ENCODE results near the gene GBA2.

GBA2 gene

DNA sequence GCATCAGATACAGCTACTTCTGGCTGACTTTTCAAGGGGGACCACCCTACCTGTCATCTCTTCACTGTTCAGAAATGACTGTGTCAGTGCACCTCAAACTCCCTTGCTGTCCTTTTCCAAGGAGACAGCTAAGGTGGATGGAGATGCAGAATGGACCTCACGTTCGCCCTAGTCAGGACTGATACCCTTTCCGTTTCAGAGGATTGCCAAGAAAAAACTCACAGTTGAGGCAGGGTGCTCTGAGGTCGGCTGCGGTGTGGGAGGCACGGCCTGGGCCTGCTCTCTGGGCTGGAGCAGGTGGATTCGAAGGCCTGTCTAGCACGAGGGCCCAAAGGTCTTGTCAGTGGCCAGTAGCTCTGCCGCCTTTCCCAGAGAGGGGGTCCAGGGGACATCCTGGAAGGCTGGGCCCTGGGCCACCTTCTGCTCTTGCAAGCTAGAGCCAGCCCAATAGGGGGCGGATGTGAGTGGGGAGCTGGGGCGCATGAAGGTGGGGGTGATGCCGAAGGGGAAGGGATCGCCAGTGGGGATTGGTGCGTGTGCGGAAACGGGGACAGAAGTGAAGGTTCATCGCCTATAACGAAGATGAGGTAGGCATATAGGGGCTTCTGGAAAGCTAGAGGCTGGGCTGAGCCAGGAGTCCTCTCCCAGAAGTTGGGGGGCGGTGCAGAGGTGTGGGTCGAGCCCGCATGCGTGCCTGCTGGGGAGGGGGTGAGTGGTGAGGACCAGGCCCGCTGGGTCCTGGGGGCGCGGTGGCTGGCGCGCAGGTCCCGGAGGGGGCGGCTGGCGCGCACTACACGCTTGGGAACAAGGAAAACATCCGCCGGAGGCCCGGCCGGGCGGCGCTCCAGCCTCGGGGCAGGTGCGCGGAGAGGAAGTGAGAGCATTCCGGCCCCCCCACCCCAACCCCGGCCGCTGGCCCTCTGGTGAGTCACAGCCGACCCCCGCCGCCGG is 7.5 kb upstream of the GBA2 start:
- peak overlapping the region; percentile 41 for H3K4me3 ChIP-seq (ENCODE audit: low read depth, low read length)
- no peak for DNase-seq (ENCODE audit: low read depth, low spot score)
- ChIA-PET POLR2A (no interaction called here), CTCF (interaction anchor here (0.7 to 2.7 kb wide), 13 partner anchors 8 to 78 kb away, joined by 3 to 12 read pairs (median 3); no protein-coding TSS in a partner anchor)
- peak; percentile 53 for TF ChIP-seq CTCF (IDR thresholded peaks at IDR 0.05; ENCODE audit: insufficient read depth, low read length, missing control alignments)

DNA sequence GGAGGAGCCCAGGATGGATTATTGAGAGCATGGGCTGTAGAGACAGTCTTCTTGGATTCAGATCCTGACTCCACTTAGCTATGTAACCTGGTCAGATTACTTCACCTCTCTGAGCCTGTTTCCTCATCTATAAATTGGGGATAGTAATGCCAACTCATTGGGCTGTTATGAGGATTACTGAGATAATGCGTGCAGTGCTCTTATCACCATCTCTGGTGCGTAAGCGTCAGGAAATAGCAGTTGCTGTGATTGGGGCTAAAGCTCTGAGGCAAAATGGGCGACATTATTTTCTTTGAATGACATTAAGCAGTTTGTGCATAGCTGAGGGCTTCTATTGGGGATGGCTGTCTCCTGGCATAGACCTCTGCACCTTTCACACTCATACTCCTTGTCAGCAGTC is 6.0 kb upstream of the GBA2 start:
- ChIA-PET CTCF (interaction anchor here (0.9 to 2.0 kb wide), 2 partner anchors 16 to 19 kb away, joined by 3 to 7 read pairs; no protein-coding TSS in a partner anchor), POLR2A (interaction anchor here (0.6 kb wide), 1 partner anchor 68 kb away, joined by 4 read pairs; no protein-coding TSS in a partner anchor)
- TF ChIP-seq CTCF (IDR thresholded peaks at IDR 0.05; ENCODE audit: insufficient read depth, low read length, missing control alignments): no peak
- no peak overlapping the region for H3K4me3 ChIP-seq (ENCODE audit: low read depth, low read length)
- DNase-seq (ENCODE audit: low read depth, low spot score): no peak

DNA sequence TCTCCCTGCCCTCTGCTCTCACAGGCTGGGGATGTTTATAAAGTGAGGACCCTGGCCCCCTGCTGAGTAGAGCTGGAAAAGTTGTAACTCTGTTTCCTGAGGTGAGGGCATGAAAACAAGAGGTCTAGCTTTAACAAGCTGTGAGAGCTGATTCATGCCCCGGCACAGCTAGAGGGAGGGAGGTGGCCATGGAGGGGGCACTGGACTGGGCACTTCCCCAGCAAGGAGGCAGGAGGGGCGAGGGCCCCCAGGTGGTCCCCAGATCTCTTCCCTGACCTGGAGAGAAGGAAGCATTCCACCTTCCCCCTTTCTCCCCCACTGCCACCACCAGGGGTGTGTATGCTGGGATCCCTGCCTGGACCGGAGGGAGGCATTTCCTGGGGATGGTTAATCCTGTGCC is 5.2 kb upstream of the GBA2 start, which contains the start of gene MSMP:
TSS of gene MSMP (minus strand) at position 13 of the 400 bp plus-strand sequence. CDS start 147 bp downstream, outside the sequence.
- no peak for DNase-seq (ENCODE audit: low read depth, low spot score)
- H3K4me3 ChIP-seq (ENCODE audit: low read depth, low read length): no peak within 1 kb of the TSS
- CTCF ChIA-PET: interaction anchor here (0.7 to 0.9 kb wide), 2 partner anchors 8 to 71 kb away, joined by 3 to 4 read pairs; no protein-coding TSS in a partner anchor
- POLR2A ChIA-PET: no interaction called here
- TF ChIP-seq CTCF (IDR thresholded peaks at IDR 0.05; ENCODE audit: insufficient read depth, low read length, missing control alignments): no peak

- no peak for TF ChIP-seq CTCF (IDR thresholded peaks at IDR 0.05; ENCODE audit: insufficient read depth, low read length, missing control alignments)
- no peak for DNase-seq (ENCODE audit: low read depth, low spot score)
- H3K4me3 ChIP-seq (ENCODE audit: low read depth, low read length): no peak overlapping the region
- CTCF ChIA-PET: interaction anchor here (0.6 to 2.7 kb wide), 3 partner anchors 18 to 67 kb away, joined by 3 to 9 read pairs (median 4); no protein-coding TSS in a partner anchor
- POLR2A ChIA-PET: no interaction called here
Measured at GRCh38 chr9:35753466-35753865, 4.4 kb upstream of the GBA2 start.

- no peak for TF ChIP-seq CTCF (IDR thresholded peaks at IDR 0.05; ENCODE audit: insufficient read depth, low read length, missing control alignments)
- ChIA-PET POLR2A (interaction anchor here (1.1 to 5.6 kb wide), 2 partner anchors 20 to 62 kb away, joined by 4 to 54 read pairs; partner anchors contain the start of genes CREB3 and TLN1), CTCF (interaction anchor here (1.0 to 8.0 kb wide), 5 partner anchors 8 to 89 kb away, joined by 3 to 130 read pairs (median 10); no protein-coding TSS in a partner anchor)
- no peak for DNase-seq (ENCODE audit: low read depth, low spot score)
- peak overlapping the region; percentile 89 for H3K4me3 ChIP-seq (ENCODE audit: low read depth, low read length)
Measured at GRCh38 chr9:35750256-35750531, 1.2 kb upstream of the GBA2 start.

All from AG04449 (cell line).